ENCODE measurements around the gene DOCK4. TPM values are rescaled to one million over a fixed set of nuclear protein-coding genes. Genes with fewer than 3 reads are reported as not detected.

Gene DOCK4
- polyA plus RNA-seq, 1 donor: 8.1 TPM

Other genes starting within 250 kb of the DOCK4 start
- 27.4 TPM for gene ZNF277, start 296 bp upstream of the DOCK4 start, polyA plus RNA-seq
- 51.0 TPM for gene IFRD1, start 244.1 kb upstream of the DOCK4 start, polyA plus RNA-seq